Fibroblast of villous mesenchyme (primary cell): ENCODE measurements around the gene IGF2. TPM values are rescaled to one million over a fixed set of nuclear protein-coding genes. Genes with fewer than 3 reads are reported as not detected.

Source experiments
- DNase-seq: peaks from one replicate; pipeline ENCODE4 v3.0.0-alpha.2; 2010; ENCODE audit warnings: low read depth
- H3K4me3 ChIP-seq: 2 replicates; pipeline ENCODE4 v1.5.1; 2011; ENCODE audit warnings: low read depth, mild to moderate bottlenecking, low read length
- total RNA-seq: library from RNA; depleted of rRNA; stranded (reverse); fragments of >200 nt; gene quantifications from 2 replicates; pipeline ENCODE4 v1.2.3, GENCODE V29; 2012
- TF ChIP-seq, protein P1 (sequence below): IDR thresholded peaks from 2 replicates; pipeline ENCODE4 v1.5.1; 2012; ENCODE audit warnings: low read depth, mild to moderate bottlenecking, low read length; ENCODE audit not compliant: insufficient read depth

IGF2 gene
- total RNA-seq, 1 donor = 26.8 TPM

DNA sequence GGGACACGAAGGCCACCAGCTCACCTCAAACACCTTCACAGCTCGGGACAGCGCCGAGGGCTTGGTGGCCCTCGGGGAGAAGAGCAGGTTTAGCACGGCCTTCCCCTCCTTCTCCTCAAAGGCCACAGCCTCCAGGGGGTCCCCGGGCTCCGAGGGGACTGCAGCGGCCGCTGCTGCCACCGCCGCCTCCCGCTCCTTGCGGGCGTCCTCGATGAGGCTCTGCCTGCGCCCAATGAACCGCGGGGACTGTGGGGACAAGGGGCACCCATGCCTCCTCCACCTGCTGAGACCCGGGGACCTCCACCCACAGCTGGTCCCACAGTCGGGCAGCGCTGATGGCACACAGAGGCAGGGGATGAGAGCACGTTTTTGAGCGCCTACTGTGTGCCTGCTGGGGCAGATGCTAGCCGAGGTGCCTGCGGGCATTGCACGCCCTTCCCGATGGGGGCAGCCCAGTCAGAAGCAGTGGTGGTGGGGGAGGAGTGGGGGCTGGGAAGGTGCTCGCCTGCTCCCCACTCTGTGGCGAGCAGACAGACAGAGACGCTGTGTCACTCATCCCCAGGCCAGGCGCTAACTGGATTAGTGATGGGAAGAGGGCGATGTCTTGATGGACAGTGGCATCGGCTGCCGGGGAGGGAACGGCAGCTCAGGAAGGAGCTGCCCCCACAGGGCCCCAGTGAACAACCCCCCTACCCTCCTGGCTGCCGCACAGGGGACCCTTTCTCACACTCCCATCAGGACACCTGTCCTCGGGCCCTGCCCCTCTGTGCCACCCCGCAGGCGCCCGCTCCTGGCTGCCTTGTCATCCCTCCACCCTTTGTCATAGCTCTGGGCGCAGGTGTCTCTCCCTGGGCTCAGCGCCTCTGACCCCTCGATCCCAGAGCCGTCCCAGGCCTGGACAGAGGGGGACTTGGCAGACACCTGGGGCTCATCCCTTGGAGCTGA lies 30.7 kb upstream of the IGF2 start:
- no peak for DNase-seq
- H3K4me3 ChIP-seq = no peak overlapping the region
- TF ChIP-seq, protein P1, sequence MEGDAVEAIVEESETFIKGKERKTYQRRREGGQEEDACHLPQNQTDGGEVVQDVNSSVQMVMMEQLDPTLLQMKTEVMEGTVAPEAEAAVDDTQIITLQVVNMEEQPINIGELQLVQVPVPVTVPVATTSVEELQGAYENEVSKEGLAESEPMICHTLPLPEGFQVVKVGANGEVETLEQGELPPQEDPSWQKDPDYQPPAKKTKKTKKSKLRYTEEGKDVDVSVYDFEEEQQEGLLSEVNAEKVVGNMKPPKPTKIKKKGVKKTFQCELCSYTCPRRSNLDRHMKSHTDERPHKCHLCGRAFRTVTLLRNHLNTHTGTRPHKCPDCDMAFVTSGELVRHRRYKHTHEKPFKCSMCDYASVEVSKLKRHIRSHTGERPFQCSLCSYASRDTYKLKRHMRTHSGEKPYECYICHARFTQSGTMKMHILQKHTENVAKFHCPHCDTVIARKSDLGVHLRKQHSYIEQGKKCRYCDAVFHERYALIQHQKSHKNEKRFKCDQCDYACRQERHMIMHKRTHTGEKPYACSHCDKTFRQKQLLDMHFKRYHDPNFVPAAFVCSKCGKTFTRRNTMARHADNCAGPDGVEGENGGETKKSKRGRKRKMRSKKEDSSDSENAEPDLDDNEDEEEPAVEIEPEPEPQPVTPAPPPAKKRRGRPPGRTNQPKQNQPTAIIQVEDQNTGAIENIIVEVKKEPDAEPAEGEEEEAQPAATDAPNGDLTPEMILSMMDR = no peak

DNA sequence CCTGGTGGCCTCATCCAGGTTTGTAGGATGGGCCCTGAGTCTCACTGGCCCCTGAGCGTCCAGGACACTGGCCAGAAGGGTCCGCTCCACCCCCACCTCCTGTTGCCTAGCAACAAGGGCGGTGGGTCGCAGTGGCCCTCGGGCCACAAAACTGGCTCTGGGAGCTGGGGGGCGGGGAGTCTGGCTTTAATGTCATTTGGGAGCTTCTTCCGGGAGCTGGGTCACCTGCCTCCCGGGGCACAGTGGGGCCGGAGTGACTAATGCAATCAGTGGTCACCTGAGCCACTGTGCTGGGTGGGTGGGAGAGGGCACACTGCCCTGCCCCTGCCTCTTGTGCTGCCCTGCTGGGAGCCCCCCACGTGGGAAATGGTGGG lies 29.8 kb upstream of the IGF2 start:
- no peak for DNase-seq
- no peak overlapping the region for H3K4me3 ChIP-seq
- TF ChIP-seq, protein P1 = no peak

DNA sequence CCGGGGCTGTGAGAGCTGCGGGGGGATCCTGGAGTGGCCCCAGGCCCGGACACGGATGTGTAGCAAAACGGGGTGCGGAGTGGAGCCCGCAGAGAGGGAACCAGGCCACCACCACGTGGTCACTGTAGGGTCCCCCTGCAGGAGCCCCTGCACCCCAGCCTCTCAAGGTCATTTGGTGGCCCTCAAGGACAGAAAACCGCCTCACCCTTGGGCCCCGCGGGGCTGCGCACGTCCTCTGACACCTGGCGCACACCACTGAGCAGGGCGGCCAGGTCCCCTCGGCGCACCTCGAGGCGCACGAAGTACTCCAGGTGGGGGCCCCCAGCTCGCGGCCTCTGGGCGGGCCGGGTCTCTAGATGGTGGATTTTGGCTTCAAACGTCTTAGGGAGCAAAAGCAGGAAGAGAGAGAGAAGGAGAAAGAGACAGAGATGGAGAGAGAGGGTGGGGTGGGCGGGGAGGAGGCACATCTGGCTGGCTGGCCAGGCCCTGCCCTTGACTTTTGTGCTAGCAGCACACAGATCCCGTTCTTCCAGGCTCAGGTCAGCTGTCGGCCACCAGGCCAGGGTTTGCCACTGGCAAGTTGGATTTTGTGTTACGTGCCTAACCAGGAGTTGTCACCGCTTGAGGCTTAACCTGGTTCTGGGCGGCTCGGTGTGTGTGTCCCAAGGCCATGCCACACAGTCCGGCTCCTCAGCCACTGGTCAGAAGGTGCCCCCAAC lies 29.3 kb upstream of the IGF2 start:
- TF ChIP-seq, protein P1 = no peak
- no peak overlapping the region for H3K4me3 ChIP-seq
- DNase-seq = no peak

DNA sequence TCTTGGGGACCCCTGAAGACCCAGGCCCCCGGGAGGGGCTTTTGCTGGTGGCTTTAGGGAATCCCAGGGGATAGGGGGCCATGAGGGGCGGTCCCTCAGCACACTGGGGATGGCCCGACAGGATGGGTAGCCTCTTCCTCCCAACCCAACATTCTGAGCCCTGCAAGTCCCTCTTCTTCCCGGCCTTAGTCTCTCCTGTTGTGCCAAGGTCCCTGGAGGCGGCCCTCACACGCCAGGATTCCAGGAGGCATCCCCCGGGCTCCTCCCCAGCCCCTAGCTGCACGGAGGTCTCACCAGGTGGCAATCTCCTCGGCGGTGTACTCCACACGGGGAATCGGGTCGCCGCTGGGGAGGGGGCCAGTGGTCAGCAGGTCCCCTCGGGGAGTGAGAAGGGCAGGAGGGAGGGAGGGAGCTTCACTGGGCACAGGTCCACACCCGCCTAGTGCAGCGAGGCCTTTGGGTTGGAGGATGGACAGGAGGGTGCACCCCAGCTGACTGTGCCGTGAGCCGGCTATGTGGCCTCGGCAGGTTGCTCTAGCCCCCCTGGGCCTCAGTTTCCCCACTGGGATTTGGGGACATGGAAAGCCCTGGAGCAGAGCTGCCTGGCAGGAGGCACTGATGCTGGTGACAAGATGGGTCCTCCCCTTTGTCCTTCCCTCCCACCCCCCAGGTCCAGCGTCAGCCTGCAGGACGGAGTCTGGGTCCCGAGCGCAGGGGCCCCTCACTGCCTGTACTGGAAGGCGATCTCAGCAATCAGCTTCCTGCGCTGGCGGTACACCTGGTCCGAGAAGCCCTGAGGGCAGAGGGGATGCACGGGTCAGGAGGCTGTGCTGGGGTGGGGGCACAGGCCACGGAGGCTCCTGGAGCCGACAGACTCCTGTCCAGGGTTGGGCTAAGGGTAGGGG lies 28.2 kb upstream of the IGF2 start:
- TF ChIP-seq, protein P1 = no peak
- H3K4me3 ChIP-seq = no peak overlapping the region
- DNase-seq = no peak

DNA sequence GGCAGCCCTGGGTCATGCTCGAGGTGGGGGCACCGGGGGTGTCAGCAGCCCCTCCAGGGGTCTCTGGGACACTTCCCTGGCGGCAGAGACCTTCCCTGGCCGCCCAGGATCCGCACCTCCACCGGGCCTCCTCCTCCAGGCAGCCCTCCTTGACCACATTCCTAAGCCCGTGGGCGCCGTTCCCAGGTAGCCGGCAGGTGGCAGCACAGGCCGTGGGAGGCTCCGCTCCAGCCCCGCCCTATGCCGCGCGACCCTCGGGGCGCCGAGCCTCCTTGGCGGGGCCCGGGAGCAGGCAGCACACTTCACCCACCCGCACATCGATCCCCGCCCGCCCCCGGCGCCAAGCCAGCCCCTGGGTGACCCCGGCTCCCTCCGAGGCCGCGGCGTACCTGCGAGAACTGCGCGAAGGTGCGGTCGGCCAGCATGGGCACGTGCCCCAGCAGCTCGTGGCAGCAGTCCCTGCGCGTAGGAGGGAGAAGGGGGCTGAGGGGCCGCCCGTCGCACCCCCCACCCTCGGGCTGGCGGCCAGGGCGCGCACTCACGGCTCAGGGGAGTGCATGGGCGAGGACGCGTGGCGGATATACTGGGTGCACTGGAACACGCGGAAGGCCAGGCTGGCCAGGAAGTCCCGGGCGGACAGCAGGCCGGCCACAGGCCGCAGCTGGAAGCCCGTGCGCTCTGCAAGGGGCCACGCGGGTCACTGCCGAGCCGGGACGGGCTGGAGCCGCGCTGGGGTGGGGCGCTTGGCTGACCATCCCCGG lies 27.1 kb upstream of the IGF2 start:
- no peak for DNase-seq
- no peak overlapping the region for H3K4me3 ChIP-seq
- TF ChIP-seq, protein P1 = peak; percentile 45

DNA sequence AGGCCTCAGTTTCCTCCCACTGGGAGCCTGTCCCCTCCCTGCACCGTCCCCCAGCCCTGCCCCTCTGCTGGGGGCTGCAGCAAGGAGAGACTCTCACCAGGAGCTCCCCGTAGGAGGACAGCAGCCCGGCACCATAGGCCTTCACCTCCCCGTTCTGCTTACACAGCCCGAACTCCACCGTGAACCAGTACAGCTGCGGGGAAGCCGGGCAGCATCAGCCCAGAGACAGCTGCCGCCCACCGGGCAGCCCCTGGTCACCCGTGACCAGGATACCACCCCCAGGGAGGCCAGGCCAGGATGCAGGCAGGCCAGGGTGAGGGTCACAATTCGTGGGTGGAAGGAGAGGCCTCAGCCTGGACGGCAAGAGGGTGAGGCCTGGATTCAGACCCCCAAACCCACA lies 26.4 kb upstream of the IGF2 start:
- no peak for DNase-seq
- no peak overlapping the region for H3K4me3 ChIP-seq
- TF ChIP-seq, protein P1 = no peak
